T1000 (cell line): ENCODE data around the gene MYO7B.

Experiments used
- DNase-seq: peaks from one replicate; lab custom pipeline; 2025; ENCODE audit warnings: mixed read lengths; lab: John Stamatoyannopoulos, UW

MYO7B gene

GRCh38 chr2:127681976-127682857 lies 146.7 kb downstream of the MYO7B start:
- DNase-seq: no peak

GRCh38 chr2:127683056-127683455 lies 147.6 kb downstream of the MYO7B start:
- DNase-seq: no peak

GRCh38 chr2:127683757-127684156 lies 148.3 kb downstream of the MYO7B start:
- DNase-seq: no peak

GRCh38 chr2:127685410-127686080 lies 150.1 kb downstream of the MYO7B start:
- no peak for DNase-seq
